Measurements from ENCODE around the gene CDC16. TPM values are rescaled to one million over a fixed set of nuclear protein-coding genes. Genes with fewer than 3 reads are reported as not detected.

The CDC16 gene
- total and polyA plus RNA-seq, 2 of the 13 experiments (the other 11 are each of a cell fraction or from before 2014, with no cell fraction given) = 24.2 to 60.9 TPM

- TF ChIP-seq ZNF691 (CRISPR knock-in tag; IDR thresholded peaks at IDR 0.05; ENCODE audit: borderline replicate concordance, low read depth) = peak; percentile 48; the same call in 1 of the 2 replicates
- no peak for TF ChIP-seq ZNF225 (CRISPR knock-in tag; IDR thresholded peaks at IDR 0.05)
- TF ChIP-seq YY1 (IDR thresholded peaks at IDR 0.05; ENCODE audit: insufficient read depth, insufficient replicate concordance, low read depth, low read length) = peak; percentile 72
- TF ChIP-seq, protein P1, sequence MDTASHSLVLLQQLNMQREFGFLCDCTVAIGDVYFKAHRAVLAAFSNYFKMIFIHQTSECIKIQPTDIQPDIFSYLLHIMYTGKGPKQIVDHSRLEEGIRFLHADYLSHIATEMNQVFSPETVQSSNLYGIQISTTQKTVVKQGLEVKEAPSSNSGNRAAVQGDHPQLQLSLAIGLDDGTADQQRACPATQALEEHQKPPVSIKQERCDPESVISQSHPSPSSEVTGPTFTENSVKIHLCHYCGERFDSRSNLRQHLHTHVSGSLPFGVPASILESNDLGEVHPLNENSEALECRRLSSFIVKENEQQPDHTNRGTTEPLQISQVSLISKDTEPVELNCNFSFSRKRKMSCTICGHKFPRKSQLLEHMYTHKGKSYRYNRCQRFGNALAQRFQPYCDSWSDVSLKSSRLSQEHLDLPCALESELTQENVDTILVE (CRISPR knock-in tag; IDR thresholded peaks at IDR 0.05) = peak; percentile 99
- peak; percentile 84 for TF ChIP-seq RARA (CRISPR knock-in tag; IDR thresholded peaks at IDR 0.05)
- peak; percentile 41; the same call in 1 of the 2 replicates for TF ChIP-seq HOXA5 (CRISPR knock-in tag; IDR thresholded peaks at IDR 0.05)
- 0 out of 2 replicates have a peak, but pooled peaks have one; percentile 26 for TF ChIP-seq HDAC2 (CRISPR knock-in tag; IDR thresholded peaks at IDR 0.05)
- peak; percentile 81; the same call in 1 of the 2 replicates for TF ChIP-seq ZFP1 (CRISPR knock-in tag; IDR thresholded peaks at IDR 0.05)
- no peak for TF ChIP-seq ZNF619 (CRISPR knock-in tag; IDR thresholded peaks at IDR 0.05)
- no peak for TF ChIP-seq ZNF263 (CRISPR knock-in tag; IDR thresholded peaks at IDR 0.05)
- TF ChIP-seq, protein P2, sequence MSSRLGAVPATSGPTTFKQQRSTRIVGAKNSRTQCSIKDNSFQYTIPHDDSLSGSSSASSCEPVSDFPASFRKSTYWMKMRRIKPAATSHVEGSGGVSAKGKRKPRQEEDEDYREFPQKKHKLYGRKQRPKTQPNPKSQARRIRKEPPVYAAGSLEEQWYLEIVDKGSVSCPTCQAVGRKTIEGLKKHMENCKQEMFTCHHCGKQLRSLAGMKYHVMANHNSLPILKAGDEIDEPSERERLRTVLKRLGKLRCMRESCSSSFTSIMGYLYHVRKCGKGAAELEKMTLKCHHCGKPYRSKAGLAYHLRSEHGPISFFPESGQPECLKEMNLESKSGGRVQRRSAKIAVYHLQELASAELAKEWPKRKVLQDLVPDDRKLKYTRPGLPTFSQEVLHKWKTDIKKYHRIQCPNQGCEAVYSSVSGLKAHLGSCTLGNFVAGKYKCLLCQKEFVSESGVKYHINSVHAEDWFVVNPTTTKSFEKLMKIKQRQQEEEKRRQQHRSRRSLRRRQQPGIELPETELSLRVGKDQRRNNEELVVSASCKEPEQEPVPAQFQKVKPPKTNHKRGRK (CRISPR knock-in tag; IDR thresholded peaks at IDR 0.05) = no peak
- no peak for TF ChIP-seq NR3C1 (CRISPR knock-in tag; IDR thresholded peaks at IDR 0.05)
- no peak for TF ChIP-seq ZNF646 (CRISPR knock-in tag; IDR thresholded peaks at IDR 0.05)
- TF ChIP-seq CBX1 (IDR thresholded peaks at IDR 0.05; ENCODE audit: low read depth) = no peak
- TF ChIP-seq GABPB1 (CRISPR knock-in tag; IDR thresholded peaks at IDR 0.05) = peak; percentile 87
- TF ChIP-seq ZNF710 (CRISPR knock-in tag; IDR thresholded peaks at IDR 0.05; ENCODE audit: borderline replicate concordance) = no peak
- TF ChIP-seq RXRA (CRISPR knock-in tag; IDR thresholded peaks at IDR 0.05) = peak; percentile 82; the same call in 1 of the 2 replicates
- TF ChIP-seq ZBTB21 (CRISPR knock-in tag; IDR thresholded peaks at IDR 0.05) = no peak
Observed at GRCh38 chr13:114281351-114282040, 46.8 kb downstream of the CDC16 start, which contains the start of gene UPF3A (continued).
